ENCODE measurements around the gene DPEP2NB.

GRCh38 chr16:67990018-67990386 lies 25.7 kb downstream of the DPEP2NB start:
- TF ChIP-seq EZH2 (IDR thresholded peaks at IDR 0.05): no peak
- TF ChIP-seq CTCF (IDR thresholded peaks at IDR 0.05): no peak
- TF ChIP-seq EZH2phosphoT487 (IDR thresholded peaks at IDR 0.05): no peak

Data from neural progenitor cell (in vitro differentiated cells).